CD4-positive, alpha-beta T cell treated with Interleukin-2 at 100 ng/mL for 4 hours (primary cell): ENCODE data around the gene FBXO9.

Source experiments
- DNase-seq: peaks from one replicate; pipeline ENCODE4 v3.0.0-alpha.2; 2020; ENCODE audit warnings: low spot score

Gene FBXO9

GRCh38 chr6:53136000-53136609, 70.9 kb downstream of the FBXO9 start:
- no peak for DNase-seq

GRCh38 chr6:53139841-53140413, 74.7 kb downstream of the FBXO9 start:
- DNase-seq: no peak

- DNase-seq: no peak
These were observed 77.6 kb downstream of the FBXO9 start for GRCh38 chr6:53142810-53143209.

GRCh38 chr6:53143710-53144109, 78.5 kb downstream of the FBXO9 start:
- DNase-seq: no peak

- no peak for DNase-seq
These were observed 79.6 kb downstream of the FBXO9 start for GRCh38 chr6:53144802-53145201.

- no peak for DNase-seq
These were observed 83.5 kb downstream of the FBXO9 start, which contains the start of gene GCM1 for GRCh38 chr6:53148684-53149083. Gene GCM1 (minus strand): TSS chr6:53148841. CDS start chr6:53145632, 3,209 bp downstream.
